NCI-H748 (cell line): ENCODE data around the gene CHI3L2.

Experiments used
- DNase-seq: peaks from one replicate; lab custom pipeline; 2025; ENCODE audit not compliant: unreplicated experiment; lab: John Stamatoyannopoulos, UW

Gene CHI3L2, protein sequence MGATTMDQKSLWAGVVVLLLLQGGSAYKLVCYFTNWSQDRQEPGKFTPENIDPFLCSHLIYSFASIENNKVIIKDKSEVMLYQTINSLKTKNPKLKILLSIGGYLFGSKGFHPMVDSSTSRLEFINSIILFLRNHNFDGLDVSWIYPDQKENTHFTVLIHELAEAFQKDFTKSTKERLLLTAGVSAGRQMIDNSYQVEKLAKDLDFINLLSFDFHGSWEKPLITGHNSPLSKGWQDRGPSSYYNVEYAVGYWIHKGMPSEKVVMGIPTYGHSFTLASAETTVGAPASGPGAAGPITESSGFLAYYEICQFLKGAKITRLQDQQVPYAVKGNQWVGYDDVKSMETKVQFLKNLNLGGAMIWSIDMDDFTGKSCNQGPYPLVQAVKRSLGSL

GRCh38 chr1:111227434-111227833 is at the start of gene CHI3L2:
Gene CHI3L2 (plus strand): TSS chr1:111227713. CDS start chr1:111227730, 17 bp downstream.
- no peak for DNase-seq

GRCh38 chr1:111179968-111180533 is 47.5 kb upstream of the CHI3L2 start:
- no peak for DNase-seq

DNA sequence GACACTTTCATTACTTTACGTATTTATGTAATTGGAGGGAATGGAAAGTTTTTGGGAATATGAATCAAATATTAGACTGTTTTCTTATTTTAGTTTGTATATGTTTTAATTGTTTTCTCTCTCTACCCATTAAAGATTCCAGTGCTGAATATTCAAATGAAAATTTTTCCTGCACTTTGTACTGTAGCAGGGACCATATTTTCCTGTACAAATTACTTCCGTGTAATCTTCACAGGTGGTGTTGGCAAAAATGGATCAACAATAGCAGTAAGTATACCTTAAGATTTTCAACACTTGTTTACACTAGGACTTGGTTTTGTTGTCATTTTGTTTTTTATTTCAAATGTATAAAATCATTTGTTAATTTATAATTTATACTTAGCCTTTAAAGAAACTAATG is 45.5 kb upstream of the CHI3L2 start:
- no peak for DNase-seq

GRCh38 chr1:111183308-111184069 is 44.0 kb upstream of the CHI3L2 start:
- no peak for DNase-seq

- DNase-seq = no peak
Measured at GRCh38 chr1:111184663-111185062, 42.9 kb upstream of the CHI3L2 start.

GRCh38 chr1:111190931-111191451 is 36.5 kb upstream of the CHI3L2 start:
- DNase-seq = no peak

DNA sequence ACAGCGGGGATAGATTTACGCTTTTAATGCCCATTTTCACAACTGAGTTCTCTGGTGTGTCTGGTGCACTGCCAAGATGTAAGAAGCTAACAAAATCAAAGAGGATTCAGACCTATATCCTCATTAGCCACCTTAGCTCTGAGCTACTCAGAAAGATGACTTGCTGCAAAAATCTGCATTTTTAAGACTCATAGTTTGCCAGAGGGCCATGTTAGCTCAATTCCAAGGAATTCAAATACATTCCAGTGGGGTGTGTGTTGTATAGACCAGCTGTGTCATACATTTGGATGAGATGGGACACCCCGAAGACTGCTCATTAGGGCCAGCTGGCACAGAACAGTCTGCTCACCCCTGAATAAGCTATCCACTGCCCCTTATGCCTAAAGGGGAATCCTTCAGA is 36.0 kb upstream of the CHI3L2 start:
- DNase-seq = no peak

DNA sequence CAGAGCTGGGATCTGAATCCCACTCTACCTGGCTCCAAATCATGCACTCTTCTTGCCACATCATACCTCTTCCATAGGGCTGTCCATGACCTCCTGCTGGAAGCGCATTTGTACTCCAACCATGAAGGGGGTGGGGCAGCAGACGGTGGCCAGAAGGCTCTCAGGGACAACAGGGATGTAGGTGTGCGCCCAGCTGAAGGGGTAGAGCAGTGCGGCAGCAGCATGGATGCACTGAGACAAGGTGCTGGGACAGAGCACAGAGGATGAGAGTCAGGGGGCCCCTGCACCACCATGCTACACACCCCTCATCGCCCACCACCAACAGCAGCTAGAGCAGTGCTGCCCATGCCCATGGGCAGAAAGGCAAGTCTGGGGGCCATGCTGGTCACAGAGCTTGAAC is 35.4 kb upstream of the CHI3L2 start:
- DNase-seq = no peak

DNA sequence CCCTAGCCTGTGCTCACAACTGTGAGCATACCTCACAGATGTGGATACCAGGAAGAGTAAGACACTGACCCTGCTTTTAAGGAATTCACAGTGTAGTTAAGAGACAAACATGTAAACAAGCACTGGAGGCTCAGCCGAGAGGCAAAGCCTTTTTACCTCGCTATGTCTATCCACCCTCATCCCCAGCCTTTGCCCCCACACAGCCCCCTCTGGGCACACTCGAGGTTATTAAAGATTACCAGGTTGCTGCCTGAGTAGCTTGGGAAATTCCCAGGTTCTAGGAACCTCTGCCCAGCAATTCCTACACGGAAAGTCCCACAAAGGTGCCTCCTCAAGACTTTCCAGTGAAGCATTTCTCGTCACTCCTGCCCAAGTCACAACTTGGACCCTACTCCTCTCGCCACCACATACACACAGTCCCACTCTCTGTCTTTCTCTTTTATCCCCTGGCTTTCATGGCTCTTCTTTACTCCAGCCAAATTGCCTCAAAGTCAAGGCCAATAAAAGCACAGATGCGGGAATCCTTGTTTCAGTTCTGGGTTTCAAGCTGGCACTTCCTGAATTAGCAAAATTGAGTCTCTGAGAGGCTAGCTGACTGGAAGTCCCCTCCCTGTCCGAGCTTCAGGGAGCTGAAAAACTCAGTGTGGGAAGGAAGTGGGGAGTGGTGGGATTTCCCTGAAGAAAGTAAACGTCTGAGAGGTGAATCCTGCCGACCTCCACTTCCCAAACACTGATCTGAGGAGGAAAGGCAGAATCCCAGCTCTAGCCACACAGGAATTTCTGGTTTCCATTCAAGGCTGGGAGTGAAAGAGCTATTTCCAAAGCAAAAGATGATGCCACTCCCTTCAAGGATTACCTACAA is 34.6 kb upstream of the CHI3L2 start:
- no peak for DNase-seq

- DNase-seq = no peak
Measured at GRCh38 chr1:111193712-111194480, 33.6 kb upstream of the CHI3L2 start.

- no peak for DNase-seq
Measured at GRCh38 chr1:111195002-111195684, 32.4 kb upstream of the CHI3L2 start.

DNA sequence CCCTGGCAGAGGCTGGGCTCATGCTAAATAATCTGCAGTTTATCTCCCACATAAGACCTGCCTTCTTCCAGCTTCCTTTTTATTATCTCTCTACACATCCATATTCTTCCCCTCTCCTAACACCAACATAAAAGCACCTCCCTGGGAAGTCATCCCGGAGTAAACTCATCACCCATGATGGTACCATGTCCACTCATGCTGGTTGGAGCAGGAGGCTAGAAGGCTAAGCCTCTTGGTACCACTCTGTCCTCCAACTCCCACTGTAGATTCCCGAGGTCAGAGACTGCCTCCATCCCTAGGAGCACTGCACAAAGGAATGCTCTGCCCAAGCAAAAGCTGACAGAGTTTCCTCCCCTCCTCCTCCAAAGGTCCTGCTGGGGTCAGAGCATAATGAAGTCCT is 31.3 kb upstream of the CHI3L2 start:
- no peak for DNase-seq

DNA sequence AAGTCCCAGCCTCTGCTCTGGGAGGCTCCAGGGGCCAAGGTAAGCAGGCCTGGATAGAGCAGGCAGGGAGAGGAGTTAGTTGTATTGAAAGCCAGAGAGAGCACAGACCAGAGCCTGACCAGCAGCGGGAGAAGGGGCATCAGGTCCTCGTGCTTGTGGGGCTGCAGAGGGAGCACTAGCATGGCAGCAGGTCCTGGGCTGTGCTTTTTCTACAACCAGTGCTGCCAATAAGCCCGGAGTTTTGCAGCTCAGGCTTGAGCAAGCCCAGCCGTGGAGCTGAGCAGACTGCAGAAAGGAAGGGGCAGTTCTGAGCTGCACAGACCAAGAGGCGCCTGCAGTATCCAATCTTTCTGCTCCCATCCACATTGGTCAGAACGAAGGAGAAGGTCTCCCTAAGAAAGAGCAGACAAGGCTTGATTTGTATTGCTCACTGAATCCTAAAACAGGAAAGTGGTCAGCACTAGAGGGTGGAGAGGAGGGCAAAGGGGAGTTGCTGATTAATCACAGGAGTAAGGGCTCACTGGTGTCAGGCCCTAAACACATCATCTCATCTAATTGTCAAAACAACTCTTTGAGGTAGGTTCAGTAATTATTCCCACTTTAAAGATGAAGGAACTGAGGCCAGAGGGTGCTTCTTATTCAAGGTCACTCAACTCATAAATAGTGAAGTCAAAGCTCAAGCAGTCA is 29.8 kb upstream of the CHI3L2 start:
- no peak for DNase-seq

DNA sequence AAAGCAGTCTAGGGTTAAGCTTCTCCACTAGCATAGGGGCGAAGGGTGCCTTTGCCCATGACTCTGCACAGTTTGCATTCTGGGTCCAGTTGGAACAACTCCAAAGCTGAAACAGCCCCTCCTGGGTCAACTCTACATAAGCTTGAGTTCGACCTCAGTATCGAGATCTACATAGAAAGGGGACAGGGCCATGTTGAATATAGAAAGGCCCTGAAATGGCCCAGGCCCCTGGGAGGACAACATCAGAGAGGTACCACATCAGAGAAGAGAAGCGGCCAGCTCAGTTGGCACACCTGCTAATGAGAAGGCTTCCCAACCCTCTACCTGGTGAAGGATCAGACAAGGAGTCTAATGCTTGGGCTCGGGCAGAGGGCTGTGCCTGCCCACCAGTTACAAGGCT is 28.7 kb upstream of the CHI3L2 start:
- DNase-seq = no peak

DNA sequence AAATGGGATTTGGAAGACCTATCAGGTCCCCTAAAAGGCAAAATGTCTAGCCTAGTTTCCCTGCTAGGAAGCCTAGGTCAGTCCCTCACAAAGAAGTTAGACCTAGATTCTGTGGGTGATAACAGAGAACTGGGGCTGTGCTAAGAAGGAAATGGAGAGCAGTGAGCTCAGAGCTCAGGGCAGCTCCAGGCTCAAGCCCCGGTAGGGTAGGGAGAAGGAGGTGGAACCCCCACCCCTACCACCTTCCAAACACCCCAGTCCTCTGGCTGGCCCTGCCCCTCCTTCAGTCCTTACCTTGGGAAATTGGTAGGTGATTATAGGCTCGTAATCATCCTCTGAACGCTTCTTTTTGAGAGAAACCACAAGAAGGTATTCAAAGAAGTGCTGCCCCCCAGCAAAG is 28.2 kb upstream of the CHI3L2 start:
- no peak for DNase-seq

DNA sequence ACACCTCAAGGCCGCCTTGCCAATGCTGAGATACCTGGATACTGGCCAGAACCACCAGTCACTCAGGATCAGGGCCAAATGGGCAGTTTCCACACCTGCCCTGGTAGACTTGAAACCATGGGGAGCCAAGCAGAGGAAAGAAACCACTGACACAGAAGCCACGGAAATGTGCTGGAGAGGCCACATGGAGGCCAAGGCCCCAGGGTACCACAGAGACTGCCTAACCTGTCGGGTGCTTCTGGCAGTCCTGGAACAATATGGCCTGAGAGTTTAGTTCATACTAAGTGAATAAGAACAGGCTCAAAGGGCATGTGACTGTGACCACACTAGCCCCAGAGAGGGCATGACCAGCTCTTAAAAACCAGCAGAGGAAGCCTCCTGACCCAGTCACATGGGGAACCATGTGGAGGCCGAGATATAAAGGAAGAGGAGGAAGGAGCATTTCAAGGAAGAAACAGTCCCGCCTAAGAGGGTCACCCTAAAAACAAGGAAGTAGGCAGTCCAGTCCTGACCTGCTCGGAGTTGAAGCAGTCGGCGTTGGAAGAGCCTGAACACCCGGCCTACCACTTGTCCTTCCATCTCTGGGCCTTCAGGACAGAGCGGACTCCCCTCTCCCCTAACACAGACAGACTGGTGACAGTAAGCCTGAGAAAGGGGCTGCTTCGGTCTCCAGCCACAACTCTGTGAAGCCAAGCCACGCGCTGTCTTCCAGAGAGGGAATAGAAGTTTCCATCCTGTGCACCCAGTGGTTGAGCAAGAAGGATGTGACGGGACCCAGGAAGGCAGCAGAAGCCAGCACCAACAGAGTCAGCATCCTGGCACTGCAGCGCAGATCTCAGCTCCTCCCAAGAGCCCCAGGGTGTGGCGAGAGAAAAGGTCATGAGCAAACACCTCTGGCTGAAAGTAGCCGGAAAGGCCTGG is 27.4 kb upstream of the CHI3L2 start, which contains the start of gene DENND2D:
TSS of gene DENND2D (minus strand) at position 766 of the 921 bp plus-strand sequence. CDS start at position 579, 187 bp downstream.
- DNase-seq = no peak

GRCh38 chr1:111200802-111201161 is 26.7 kb upstream of the CHI3L2 start:
- DNase-seq = no peak
